SIG-M5 treated with dmso at 0.1 percent for 504 hours (cell line): ENCODE results near the gene FAM120A.

Experiments used
- DNase-seq: peaks from one replicate; lab custom pipeline; 2025; ENCODE audit not compliant: unreplicated experiment; lab: John Stamatoyannopoulos, UW

The FAM120A gene

DNA sequence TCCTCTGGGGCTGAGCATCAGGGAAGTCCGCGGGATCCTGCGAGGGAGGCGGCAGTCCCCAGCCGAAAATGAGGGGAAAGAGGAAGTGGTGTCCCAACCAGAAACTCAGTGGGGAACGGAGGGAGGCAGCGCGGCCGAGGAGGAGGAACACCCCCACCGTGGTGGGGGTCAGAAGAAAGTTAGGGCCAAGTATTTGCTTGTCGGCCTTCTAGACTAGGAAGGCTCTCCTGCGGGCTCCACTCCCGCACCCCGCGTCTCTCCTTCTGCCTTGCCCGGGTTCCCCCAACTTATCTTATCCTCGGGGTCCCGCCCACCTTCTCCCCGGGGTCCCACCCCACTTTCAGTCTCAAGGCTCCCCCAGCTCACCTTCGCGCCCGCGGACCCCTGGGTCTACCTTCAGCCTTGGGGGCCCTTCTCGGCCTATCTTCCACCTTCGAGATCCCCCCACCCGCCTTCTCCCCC is 124.3 kb downstream of the FAM120A start:
- peak; percentile 73 for DNase-seq

DNA sequence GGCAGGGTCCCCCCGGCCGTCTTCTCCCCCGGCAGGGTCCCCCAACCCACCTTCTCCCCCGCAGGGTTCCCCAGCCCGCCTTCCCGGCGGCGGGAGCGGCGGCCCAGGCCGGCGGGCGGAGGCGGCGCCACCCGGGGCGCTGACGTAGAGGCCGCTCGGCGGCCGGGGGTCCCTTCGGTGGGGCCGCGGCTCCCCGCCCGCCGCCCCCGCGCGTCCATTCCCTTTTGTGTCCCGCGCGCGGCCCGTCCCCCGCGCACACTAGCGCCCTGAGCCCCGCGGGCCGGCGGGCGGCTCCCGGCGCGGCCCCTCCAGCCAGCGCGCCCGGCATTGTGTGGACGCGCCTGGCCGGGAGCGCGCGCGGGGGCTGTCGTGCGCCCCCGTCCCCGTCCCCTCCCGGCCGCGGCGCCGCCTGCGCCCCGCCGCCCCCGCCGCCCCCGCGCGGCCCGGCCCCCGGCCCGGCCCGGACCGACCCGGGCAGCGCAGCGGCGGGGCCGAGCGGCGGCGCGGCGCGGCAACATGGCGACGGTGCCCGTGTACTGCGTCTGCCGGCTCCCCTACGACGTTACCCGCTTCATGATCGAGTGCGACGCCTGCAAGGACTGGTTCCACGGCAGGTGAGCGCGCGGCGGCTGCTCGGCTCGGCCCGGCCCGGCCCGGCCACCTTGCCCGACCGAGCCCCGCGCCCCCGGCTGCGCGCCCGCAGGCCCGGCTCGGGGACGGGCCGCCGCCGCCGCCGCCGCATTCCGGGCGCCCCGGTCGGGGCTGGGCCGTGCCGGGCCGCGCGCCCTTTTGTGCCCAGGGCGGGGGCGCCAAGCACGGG is 125.0 kb downstream of the FAM120A start, which contains the start of gene PHF2:
PHF2 (plus strand) TSS at position 327 of the 820 bp plus-strand sequence; CDS start at position 517, 190 bp downstream.
- DNase-seq = no peak

DNA sequence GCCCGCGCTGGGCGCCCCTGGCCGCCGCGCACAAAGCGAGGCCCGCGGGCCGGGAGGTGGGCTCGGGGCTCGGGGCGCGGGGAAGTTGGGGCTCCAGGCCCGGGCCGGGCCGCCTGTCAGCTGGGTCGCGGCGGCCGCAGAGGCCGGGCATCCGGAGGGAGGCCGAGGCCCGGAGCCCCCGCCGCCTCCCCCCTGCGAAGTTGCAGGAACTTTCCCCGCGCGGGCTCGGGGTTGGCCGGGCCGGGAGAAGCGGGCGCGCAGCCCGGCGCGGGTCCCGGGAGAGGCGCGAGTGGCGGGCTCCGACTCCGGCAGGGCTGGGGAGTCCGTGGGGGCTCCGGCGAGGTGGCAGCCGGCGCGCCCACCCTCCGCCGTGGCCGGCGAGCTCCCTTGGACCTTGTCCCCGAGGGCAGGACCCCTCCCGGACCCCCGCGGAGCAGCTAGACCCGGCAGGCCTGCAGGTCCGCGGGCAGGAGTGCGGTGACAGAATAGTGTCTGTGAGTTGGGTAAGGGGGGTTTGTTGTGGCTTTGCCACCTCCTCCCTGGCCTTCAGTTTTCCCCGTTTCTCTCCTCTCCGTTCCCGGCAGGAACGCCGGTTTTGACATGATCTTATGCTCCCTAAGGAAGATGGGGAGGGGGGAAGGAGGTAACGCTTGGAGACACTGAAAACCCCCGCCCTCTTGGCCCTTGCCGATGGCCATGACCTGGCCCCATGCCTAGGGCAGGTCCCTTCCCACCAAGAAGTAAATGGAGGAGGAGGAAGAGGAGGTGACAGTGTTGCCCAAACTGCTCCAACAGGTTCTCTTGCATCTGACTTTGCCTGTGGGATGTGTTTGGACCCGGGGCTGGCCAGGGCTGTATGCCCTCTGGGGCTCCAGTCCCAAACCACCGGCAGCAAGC is 125.8 kb downstream of the FAM120A start:
- peak; percentile 49 for DNase-seq

DNA sequence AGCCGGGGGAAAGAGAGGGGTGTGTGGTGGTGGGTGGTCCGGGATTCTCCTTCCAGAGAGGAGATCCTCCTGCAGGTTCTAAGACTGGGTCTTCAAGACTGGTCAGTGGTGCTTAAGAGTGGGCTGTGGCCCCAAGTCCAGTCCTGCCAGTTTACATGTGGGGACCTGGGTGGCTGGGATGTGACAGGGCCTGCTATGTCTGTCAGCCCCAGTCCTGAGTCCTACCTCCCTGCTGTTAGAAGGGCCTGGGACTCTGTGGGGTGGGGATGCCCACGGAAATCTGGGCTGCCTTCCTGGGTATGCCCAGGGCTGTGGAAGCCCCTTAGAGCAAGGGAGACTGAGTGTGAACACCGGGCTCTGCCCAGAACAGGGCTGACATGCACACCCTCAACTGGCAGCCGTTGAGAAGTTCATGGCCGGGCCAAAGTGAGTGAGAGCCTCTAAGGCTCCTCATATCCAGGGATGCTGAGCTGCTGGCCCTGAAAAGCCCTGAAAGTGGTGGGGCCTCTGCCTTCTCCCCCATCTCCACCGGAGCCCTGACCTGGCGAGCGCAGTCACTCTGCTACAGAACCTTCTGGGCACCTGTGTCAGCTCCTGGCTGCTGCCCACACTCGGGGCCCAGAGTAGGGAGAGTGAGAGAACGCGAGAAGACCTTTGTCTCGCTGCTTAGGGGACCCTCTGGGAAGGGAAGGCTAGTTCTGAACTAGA is 126.6 kb downstream of the FAM120A start:
- DNase-seq = no peak

DNA sequence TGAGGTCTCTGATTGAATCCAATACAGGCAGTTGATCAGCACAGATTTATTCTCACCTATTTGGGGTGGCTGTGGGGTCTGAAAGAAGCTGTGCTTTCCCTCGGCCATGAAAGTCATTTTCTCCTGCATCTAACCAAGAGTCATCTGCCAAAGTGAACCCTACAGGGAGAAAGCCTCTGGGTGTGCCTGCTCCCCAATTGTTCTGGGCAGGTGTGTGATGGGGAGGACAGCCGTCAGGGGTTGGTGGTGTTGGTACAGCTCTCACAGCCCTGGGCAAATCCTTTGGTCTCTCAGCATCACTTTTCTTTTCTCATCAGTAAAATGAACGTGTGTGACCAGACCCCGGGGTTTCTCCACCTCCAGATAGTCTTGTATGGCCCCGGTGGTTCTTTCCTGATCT is 127.4 kb downstream of the FAM120A start:
- no peak for DNase-seq

DNA sequence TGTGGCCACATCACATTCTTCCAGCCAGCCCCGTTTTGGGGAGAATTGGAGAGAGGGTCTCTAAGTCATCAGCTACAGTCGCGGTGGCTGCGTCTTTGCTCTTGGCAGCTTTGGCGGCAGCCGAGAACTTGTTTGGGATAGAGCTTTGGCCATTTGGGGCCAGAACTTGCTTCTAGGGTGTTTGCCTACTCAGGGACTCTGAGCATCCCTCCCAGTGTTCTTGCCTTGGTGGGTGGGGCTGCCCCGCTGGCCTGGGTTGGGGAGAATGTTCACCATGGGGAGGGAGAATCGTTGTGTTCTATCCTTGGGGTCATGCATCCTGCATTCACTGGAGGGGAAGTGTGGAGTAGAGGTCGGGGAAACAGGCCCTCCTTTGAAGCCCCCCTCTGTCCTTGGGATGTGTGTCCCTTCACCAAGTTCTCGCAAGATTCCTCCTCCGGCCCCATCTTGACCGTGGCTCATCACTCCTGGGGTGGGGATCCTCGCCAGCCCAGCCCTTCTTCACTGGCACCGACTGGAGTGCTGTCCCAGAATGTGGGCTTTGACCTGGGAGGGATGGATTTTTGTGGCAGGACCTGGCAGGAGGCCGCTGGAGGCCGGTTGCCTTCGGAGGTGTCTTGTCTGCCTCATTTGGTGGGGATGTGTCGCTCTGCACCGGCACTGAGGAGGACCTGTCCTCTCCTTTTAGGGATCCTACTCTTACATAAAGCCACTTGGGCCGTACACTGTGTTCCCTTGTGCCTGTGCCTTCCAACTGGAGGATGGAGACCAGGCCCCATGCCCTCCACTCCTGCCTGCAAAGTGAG is 128.4 kb downstream of the FAM120A start:
- DNase-seq = no peak

DNA sequence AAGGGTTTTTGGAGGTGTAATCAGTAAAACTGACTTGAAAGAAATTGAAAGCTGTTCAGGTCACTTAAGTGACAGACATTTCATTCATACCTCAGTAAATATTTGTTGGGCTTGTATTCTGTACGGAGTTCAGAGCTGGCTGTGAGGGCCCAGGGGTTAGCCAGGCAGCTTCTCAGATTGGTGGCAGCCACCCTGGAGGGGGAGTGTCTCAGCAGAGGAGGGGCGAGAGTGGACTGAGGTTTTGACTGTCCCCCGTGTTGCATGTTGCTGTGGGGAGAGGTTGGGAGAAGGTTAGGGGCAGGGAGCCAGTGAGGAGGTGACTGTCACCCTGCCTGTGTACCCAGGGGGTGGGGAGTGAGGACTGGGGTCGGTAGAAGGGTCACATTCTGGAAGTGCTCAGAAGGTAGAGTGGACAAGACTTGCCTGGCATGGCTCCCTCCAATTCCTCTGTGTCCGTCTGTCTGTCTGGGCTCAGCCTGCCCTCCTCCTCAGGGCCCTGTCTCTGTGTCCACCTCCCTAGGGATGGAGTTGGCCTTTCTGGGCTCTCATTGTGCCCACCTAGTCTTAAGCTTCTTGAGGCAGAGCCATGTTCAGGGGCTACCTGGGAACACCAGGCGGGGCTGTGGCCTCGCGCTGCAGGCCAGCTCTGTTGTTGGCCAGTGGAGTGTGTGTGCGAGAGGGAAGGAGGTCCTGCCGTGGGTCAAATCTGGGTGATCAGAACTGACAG is 129.3 kb downstream of the FAM120A start:
- DNase-seq = no peak

DNA sequence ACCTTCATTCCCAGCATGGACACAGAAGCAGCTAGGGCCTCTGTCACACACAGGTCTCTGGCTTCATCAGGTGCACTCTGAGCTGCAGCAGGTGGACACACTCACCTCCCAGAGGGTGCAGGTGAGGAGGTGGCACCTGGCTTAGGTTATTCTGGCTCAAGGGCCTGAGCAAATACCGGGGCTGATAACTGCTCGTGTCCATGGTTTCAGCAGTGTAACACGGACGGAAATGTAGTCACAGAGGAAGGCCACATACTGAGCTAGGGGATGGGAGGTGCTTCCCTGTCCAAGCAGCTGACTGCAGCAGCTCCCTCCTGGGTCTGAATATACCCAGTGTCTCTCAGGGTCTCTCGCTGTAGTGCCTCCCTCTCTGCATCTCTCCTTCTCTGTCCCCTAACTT is 130.6 kb downstream of the FAM120A start:
- no peak for DNase-seq

DNA sequence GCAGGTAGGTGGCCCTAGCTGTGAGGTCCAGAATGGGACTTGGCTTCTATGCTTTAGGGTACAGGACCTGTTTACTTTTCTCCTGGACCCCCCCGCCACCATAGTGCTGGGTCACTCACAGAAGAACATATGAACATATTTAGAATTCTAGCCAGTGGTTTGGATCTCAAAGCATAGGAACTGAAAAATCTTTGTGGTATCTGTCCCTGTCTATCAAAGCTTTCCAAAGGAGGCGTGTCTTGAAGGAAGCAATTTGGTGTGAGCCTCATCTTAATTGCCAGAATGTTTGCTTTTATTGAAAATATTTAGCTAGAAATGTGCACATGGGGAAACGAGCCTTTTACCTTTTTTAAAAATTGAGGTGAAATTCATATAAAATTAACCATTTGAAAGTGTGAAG is 131.1 kb downstream of the FAM120A start:
- DNase-seq = no peak

DNA sequence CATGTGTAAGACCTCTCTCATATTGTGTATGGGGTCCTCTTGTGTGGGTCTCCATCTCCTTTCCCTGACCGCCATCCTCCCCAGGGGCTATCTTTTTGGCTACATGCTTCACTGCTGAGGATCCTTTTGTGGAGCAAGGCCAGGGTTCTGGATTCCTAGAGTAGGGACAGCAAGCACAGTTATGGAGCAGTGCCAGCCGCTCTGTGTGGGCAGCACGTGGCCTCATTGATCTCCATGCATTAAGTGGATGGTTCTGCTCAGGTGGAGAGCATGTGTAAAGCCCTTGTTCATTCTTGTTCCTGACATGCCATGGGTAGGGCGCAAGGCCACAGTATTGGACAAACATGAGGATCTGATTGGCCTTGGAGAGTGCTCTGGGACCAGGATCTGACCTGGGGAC is 133.8 kb downstream of the FAM120A start:
- DNase-seq = no peak

DNA sequence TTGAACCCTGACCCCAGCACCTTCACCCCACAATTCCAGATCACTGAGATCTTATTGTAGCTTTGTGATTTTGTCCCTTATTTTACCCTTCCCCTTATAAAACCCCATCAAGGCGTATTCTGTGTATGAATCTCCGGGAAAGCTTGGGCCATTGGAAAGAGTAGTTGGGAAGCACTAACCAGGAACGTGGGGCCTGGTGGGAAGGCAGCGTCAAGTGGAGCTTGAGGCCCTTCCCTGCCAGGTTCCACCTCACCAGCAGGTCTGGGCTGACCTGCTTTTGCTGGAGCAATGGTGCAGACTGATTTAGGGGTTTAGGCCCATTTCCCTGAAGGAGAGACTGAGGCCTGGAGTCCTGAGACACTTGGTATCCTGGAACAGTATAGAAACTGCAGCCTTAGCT is 134.2 kb downstream of the FAM120A start:
- DNase-seq = no peak

DNA sequence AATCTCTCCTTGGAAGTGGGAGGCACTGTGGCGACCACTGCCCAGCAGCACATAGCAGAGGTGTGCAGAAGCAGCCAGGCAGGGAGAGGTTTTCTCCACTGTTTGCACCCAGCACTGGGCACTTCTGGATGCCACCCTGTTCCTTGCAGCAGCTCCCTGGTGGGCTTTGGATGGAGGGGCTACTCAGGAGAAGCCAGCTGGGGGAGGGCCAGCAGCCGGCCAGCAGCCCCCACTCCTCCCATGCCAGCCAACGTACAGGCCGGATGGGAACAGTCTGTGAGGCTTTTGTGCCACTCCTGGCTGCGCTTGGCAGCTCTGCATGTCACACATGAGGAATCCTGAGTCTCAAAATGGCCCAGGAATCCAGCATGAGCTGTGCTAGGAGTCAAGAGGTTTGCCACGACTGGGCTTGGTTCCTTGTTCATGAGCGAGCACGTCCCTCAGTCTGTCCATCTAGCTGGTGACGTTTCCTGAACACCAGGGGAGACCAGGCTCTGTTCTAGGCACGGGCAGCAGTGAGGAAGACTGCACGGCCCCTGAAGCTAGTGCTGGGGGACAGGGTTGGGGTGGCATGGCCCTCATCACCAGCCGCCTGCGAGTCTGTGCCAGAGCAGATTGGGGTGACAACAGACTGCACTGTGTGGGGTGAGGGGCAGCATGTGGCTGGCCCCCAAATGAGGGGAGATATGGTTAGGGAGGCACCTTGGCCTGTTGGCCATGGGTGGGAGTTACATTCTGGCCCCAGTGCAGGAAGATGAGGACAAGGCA is 135.0 kb downstream of the FAM120A start:
- no peak for DNase-seq

DNA sequence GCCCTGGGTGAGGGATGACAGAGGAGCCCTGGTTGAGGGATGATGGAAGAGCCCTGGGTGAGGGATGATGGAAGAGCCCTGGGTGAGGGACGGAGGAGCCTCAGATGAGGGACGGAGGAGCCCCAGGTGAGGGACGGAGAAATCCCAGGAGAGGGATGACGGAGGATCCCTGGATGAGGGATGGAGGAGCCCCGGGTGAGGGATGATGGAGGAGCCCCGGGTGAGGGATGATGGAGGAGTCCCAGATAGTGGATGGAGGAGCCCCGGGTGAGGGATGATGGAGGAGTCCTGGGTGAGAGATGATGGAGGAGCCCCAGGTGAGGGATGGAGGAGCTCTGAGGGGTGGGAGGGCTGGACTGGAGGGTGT is 135.8 kb downstream of the FAM120A start:
- no peak for DNase-seq

DNA sequence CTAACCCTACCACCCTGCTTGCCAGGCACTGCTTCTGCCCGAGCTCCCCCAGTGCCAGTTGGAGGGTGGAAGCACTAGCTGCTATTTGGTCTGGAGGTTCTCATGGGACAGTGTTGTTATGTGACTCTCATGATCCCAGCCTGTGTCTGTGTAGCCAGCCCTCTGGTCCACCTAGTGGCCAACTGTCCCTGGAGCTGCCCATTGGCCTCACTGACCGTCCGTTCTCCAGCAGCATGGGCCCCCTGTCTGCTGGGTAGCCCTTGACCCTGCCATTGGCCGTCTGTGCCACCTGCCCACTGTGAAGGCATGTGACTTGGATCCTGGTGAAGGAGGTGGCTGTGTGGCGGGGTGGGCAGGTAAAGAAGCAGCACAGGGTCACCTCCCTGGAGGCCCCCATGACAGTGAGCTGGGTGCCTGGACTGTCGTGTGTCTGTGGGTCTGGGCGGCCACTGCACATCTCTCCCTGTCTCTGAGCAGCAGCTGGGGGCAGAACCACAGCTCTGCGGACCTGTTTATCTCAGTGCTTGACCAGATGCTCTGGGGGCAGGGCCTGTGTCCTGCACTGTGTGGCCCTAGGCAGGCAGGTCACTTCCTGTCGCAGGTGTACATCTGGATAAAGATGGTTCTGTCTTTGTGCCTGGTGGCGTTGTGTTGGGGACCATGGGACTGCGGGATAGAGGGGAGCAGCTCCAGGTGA is 136.3 kb downstream of the FAM120A start:
- DNase-seq = no peak

DNA sequence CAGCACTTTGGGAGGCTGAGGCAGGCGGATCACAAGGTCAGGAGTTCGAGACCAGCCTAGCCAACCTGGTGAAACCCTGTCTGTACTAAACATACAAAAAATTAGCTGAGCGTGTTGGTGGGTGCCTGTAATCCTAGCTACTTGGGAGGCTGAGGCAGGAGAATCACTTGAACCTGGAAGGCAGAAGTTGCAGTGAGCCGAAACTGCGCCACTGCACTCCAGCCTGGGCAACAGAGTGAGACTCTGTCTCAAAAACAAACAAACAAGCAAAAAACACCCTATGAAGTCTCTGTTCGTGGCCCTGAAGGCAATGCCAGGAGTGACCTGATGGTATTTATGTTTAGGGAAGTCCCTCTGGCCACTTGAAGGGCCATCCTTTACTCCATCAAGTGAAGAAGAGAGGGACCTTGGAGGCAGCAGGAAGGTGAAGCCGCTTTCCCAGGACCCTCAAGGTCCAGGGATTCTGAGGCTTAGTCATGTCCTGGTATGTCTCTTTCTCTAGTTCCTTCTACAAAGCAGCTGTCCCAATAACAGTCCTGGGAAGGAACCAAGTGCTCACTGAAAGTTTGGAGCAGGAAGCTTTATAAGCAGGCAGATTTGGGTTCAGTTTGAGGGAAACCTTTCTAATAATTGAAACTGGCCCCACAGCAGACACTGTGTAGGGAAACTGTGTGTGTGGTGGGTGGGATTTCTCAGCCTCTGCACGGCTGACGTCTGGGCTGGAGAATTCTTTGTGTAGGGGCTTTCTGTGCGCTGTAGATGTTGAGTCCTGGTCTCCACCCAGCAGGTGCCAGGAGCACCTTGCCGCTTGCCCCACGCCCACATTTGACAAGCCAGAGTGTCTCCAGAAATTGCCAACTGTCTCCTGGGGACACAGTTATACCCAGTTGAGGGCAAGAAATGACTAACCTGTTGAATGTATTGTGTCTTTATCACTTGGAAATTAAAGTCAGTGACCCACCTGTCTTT is 137.4 kb downstream of the FAM120A start:
- no peak for DNase-seq

DNA sequence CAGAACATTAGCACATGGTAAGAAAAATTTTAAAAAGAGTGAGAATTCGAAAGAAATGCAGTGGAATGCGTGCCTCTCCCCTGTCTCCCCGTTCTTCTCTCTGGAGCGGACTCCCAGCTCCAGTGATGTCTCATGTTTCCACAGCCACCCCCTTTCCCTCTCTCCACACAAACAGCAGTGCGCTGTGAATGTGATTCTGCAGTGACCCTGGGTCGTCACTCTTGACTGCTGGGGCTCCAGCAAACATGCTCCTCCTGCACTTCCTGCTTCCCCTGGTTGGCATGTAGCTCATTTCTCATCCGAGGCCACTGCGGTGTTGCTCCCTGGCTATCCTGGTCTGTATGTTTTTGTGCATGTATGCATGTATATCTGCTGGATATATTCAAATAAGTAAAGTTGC is 138.2 kb downstream of the FAM120A start:
- no peak for DNase-seq

DNA sequence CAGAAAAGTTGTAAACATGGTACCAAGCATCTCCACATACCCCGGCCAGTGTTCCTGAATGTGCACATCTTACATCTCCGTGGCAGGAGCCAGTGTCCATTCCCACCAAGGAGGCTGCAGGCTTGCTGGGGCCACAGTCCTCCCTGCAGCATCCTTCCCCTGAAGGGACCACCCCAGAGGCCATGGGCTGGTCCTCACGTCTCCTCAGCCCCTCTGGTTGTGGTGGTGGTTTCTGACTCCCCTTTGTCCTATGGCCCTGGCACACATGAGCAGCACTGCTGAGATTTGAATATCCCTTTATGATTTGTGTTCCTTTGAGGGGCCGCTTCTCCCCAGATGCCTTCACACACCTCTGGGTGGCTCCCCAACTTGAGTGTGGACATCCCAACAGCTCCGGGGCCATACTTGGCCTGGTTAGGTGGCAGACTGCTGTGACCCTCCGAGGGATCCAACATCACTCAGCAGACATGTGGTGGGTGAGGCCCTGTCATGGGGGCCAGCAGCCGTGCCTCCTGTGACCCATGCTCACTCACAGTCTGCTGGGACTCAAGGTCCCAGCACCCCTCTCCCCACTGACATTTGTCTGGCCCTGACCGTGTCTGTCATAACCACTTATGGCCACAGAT is 139.2 kb downstream of the FAM120A start:
- DNase-seq = no peak
